ENCODE data around the gene SALL3. TPM values are rescaled to one million over a fixed set of nuclear protein-coding genes. Genes with fewer than 3 reads are reported as not detected.

Gene SALL3
- total and polyA plus RNA-seq, 8 donors, result not detected

GRCh38 chr18:78973357-78974083 is 6.1 kb upstream of the SALL3 start:
- peak overlapping the region in 2 of 4 donors; percentile 25 to 28 for H3K4me3 ChIP-seq
- intact Hi-C loops (cut with DNase I; ENCODE audit: low total_unique reads), result no loop called here

GRCh38 chr18:78974115-78974761 is 5.4 kb upstream of the SALL3 start:
- H3K4me3 ChIP-seq, result peak overlapping the region in 2 of 4 donors; percentile 25 to 28

More at GRCh38 chr18:78973357-78974083, 6.1 kb upstream of the SALL3 start:
- WGBS, 5 donors, result 4 to 11% (median 5%) methylated on average over 17 to 82 of the region's 82 CpGs
- H3K4me1 ChIP-seq, result peaks cover 15 to 35% (median 20%) of the 10 kb centered on the region in 4 donors
- H3K27ac ChIP-seq, result no peak overlapping the region
- TF ChIP-seq POLR2A (IDR thresholded peaks at IDR 0.05), result no peak
- TF ChIP-seq CTCF (IDR thresholded peaks at IDR 0.05), result no peak
- no peak for TF ChIP-seq EP300 (IDR thresholded peaks at IDR 0.05)
- TF ChIP-seq POLR2AphosphoS5 (IDR thresholded peaks at IDR 0.05), result no peak
- no peaks in the 10 kb centered on the region for H3K9me3 ChIP-seq
- H3K36me3 ChIP-seq, result no peaks in the 10 kb centered on the region
- H3K27me3 ChIP-seq, result peaks cover 28 to 98% (median 71%) of the 10 kb centered on the region in 3 donors
- DNase-seq, result no peak

GRCh38 chr18:78975292-78975691 is 4.3 kb upstream of the SALL3 start:
- peaks cover 17 to 46% (median 30%) of the 10 kb centered on the region in 4 donors for H3K4me1 ChIP-seq
- peaks cover 31 to 97% (median 82%) of the 10 kb centered on the region in 3 donors for H3K27me3 ChIP-seq
- no peak overlapping the region for H3K4me3 ChIP-seq
- intact Hi-C loops (cut with DNase I; ENCODE audit: low total_unique reads), result no loop called here
- H3K36me3 ChIP-seq, result no peaks in the 10 kb centered on the region
- no peak for TF ChIP-seq EP300 (IDR thresholded peaks at IDR 0.05)
- no peak for TF ChIP-seq CTCF (IDR thresholded peaks at IDR 0.05)
- TF ChIP-seq POLR2AphosphoS5 (IDR thresholded peaks at IDR 0.05), result no peak
- no peak for TF ChIP-seq POLR2A (IDR thresholded peaks at IDR 0.05)
- H3K27ac ChIP-seq, result no peak overlapping the region
- DNase-seq, result no peak
- peaks cover 0 to under 1% (median 0%) of the 10 kb centered on the region in 4 donors for H3K9me3 ChIP-seq
- 6 to 12% (median 8%) methylated on average over 10 of the region's 10 CpGs for WGBS, 5 donors

More at GRCh38 chr18:78974115-78974761, 5.4 kb upstream of the SALL3 start:
- intact Hi-C loops (cut with DNase I; ENCODE audit: low total_unique reads), result no loop called here
- Histone ChIP-seq H3K9me3 (no peaks in the 10 kb centered on the region), H3K4me1 (peaks cover 16 to 42% (median 27%) of the 10 kb centered on the region in 4 donors), H3K27me3 (peaks cover 28 to 100% (median 78%) of the 10 kb centered on the region in 3 donors), H3K27ac (no peak overlapping the region), H3K36me3 (no peaks in the 10 kb centered on the region)
- 0 to 5% (median 3%) methylated on average over 5 to 77 of the region's 77 CpGs for WGBS, 5 donors
- no peak for TF ChIP-seq EP300 (IDR thresholded peaks at IDR 0.05)
- DNase-seq, result no peak

GRCh38 chr18:78975699-78976335 is 3.8 kb upstream of the SALL3 start:
- Histone ChIP-seq H3K27me3 (peaks cover 36 to 97% (median 87%) of the 10 kb centered on the region in 3 donors), H3K4me3 (no peak overlapping the region), H3K27ac (no peak overlapping the region), H3K36me3 (no peaks in the 10 kb centered on the region), H3K4me1 (peaks cover 23 to 51% (median 36%) of the 10 kb centered on the region in 4 donors), H3K9me3 (peaks cover 0 to 6% (median 0%) of the 10 kb centered on the region in 4 donors)
- 7 to 14% (median 10%) methylated on average over 4 of the region's 4 CpGs for WGBS, 5 donors
- TF ChIP-seq EP300 (IDR thresholded peaks at IDR 0.05) (no peak), CTCF (IDR thresholded peaks at IDR 0.05) (no peak)
- intact Hi-C loops (cut with DNase I; ENCODE audit: low total_unique reads), result no loop called here
- DNase-seq, result no peak
